Measurements from ENCODE around the gene TIAM1.

- no peak for TF ChIP-seq GATA2 (IDR thresholded peaks at IDR 0.05; ENCODE audit: low read depth, low read length)
- TF ChIP-seq GATA3 (IDR thresholded peaks at IDR 0.05; ENCODE audit: low read depth, low read length) = no peak
Measured at GRCh38 chr21:31316072-31316471, 28.0 kb downstream of the TIAM1 start.

All from SH-SY5Y (cell line).